IMR-90 (cell line): Measurements from ENCODE around the gene WRAP73. TPM values are rescaled to one million over a fixed set of nuclear protein-coding genes. Genes with fewer than 3 reads are reported as not detected.

ENCODE experiments used
- ATAC-seq: fragments of 200-7000 bp; cut with Tn5 transposase; 2 replicates; pipeline ENCODE4 v1.9.1; 2020; ENCODE audit warnings: low read depth, mild to moderate bottlenecking, moderate library complexity
- BruUV-seq: library from RNA; stranded (reverse); fragments of 400-500 nt; replicated peaks from 2 replicates; lab custom pipeline; 2021; lab: Mats Ljungman, UMichigan
- CTCF ChIA-PET: fragments of 300-600 bp; formaldehyde crosslinking; extraction: SDS; loops from one replicate; lab custom pipeline; 2021; ENCODE audit warnings: antibody characterized with exemption; lab: Yijun Ruan, JAX
- POLR2A ChIA-PET: fragments of 300-600 bp; sonication (Branson Sonifier 250); formaldehyde crosslinking; loops from one replicate; lab custom pipeline; 2022; ENCODE audit warnings: antibody characterized with exemption; ENCODE audit not compliant: unreplicated experiment; lab: Charles Lee
- DNase-seq: peaks from one replicate; pipeline ENCODE4 v3.0.0; 2013
- H2AFZ ChIP-seq: replicated peaks from 2 replicates; pipeline ENCODE3; 2013; ENCODE audit warnings: low read length, mild to moderate bottlenecking; ENCODE audit not compliant: poor library complexity
- H2AK5ac ChIP-seq: 2 replicates; pipeline ENCODE4 v1.6.1; 2013; ENCODE audit warnings: low read depth, low read length, inconsistent platforms
- H2AK9ac ChIP-seq: replicated peaks from 2 replicates; pipeline ENCODE3; 2013; ENCODE audit warnings: mild to moderate bottlenecking, low read depth, low read length, moderate library complexity; ENCODE audit not compliant: poor library complexity
- H2BK120ac ChIP-seq: 2 replicates; pipeline ENCODE4 v1.6.1; 2013; ENCODE audit warnings: low read depth, low read length, inconsistent platforms
- H2BK15ac ChIP-seq: 3 replicates; pipeline ENCODE4 v1.6.1; 2013; ENCODE audit warnings: low read depth, low read length, inconsistent platforms
- H2BK20ac ChIP-seq: 2 replicates; pipeline ENCODE4 v1.6.1; 2013; ENCODE audit warnings: low read depth, mild to moderate bottlenecking, inconsistent platforms, low read length, moderate library complexity
- H2BK5ac ChIP-seq: 2 replicates; pipeline ENCODE4 v1.6.1; 2013; ENCODE audit warnings: mild to moderate bottlenecking, low read depth, low read length, inconsistent platforms; ENCODE audit not compliant: poor library complexity, severe bottlenecking
- H3K14ac ChIP-seq: replicated peaks from 2 replicates; pipeline ENCODE4 v1.6.1; 2013; ENCODE audit warnings: low read depth, low read length, inconsistent platforms
- H3K18ac ChIP-seq: 2 replicates; pipeline ENCODE4 v1.6.1; 2013; ENCODE audit warnings: low read depth, low read length, control low read depth
- H3K23ac ChIP-seq: 2 replicates; pipeline ENCODE4 v1.6.1; 2013; ENCODE audit warnings: low read depth, low read length, inconsistent platforms
- H3K27ac ChIP-seq: 2 replicates; pipeline ENCODE4 v1.5.1; 2013; ENCODE audit warnings: mild to moderate bottlenecking, control low read depth, low read length; ENCODE audit not compliant: insufficient read depth
- H3K27me3 ChIP-seq: 2 replicates; pipeline ENCODE4 v1.6.1; 2013; ENCODE audit warnings: low read length; ENCODE audit not compliant: control insufficient read depth, insufficient read depth
- H3K36me3 ChIP-seq: 2 replicates; pipeline ENCODE4 v1.6.1; 2013; ENCODE audit warnings: low read length, mixed read lengths; ENCODE audit not compliant: control insufficient read depth, insufficient read depth
- H3K4ac ChIP-seq: 2 replicates; pipeline ENCODE4 v1.6.1; 2013; ENCODE audit warnings: low read depth, low read length, inconsistent platforms
- H3K4me1 ChIP-seq: 2 replicates; pipeline ENCODE4 v1.6.1; 2013; ENCODE audit warnings: low read length, mixed read lengths; ENCODE audit not compliant: control insufficient read depth, insufficient read depth
- H3K4me2 ChIP-seq: 2 replicates; pipeline ENCODE4 v1.6.1; 2013; ENCODE audit warnings: low read depth, mild to moderate bottlenecking, control low read depth, low read length, moderate library complexity
- H3K4me3 ChIP-seq: 2 replicates; pipeline ENCODE4 v1.5.1; 2013; ENCODE audit warnings: low read depth, mild to moderate bottlenecking, control low read depth, low read length, moderate library complexity; ENCODE audit not compliant: insufficient read depth
- H3K56ac ChIP-seq: 2 replicates; pipeline ENCODE4 v1.6.1; 2013; ENCODE audit warnings: low read length, inconsistent platforms; ENCODE audit not compliant: insufficient read depth; ENCODE audit errors: extremely low read depth
- H3K79me1 ChIP-seq, 2 experiments: 2 replicates each; pipeline ENCODE4 v1.6.1; 2013; ENCODE audit warnings: low read length in 2 of 2, inconsistent platforms in 1 of 2, low read depth in 1 of 2
- H3K9ac ChIP-seq: 2 replicates; pipeline ENCODE4 v1.6.1; 2013; ENCODE audit warnings: low read depth, low read length, control low read depth
- H3K9me1 ChIP-seq: 2 replicates; pipeline ENCODE4 v1.6.1; 2013; ENCODE audit warnings: low read length, inconsistent platforms; ENCODE audit not compliant: insufficient read depth
- H3K9me3 ChIP-seq: 2 replicates; pipeline ENCODE4 v1.6.1; 2013; ENCODE audit warnings: low read length; ENCODE audit not compliant: control insufficient read depth, insufficient read depth
- H4K20me1 ChIP-seq: 2 replicates; pipeline ENCODE4 v1.6.1; 2013; ENCODE audit warnings: low read length, inconsistent platforms; ENCODE audit not compliant: insufficient read depth
- H4K5ac ChIP-seq: 2 replicates; pipeline ENCODE4 v1.6.1; 2013; ENCODE audit warnings: mild to moderate bottlenecking, low read depth, low read length, control low read depth
- H4K8ac ChIP-seq, 2 experiments: 2 replicates each; pipeline ENCODE4 v1.6.1; 2013; ENCODE audit warnings: low read depth in 2 of 2, low read length in 2 of 2, control low read depth in 1 of 2, inconsistent platforms in 1 of 2
- H4K91ac ChIP-seq: 2 replicates; pipeline ENCODE4 v1.6.1; 2013; ENCODE audit warnings: low read depth, low read length, inconsistent platforms; ENCODE audit not compliant: insufficient read depth
- BHLHE40 ChIP-seq: fragments of 150-350 bp; IDR thresholded peaks from 2 replicates; pipeline ENCODE4 v1.6.1; 2016; ENCODE audit warnings: mild to moderate bottlenecking, low read depth, low read length
- CEBPB ChIP-seq: IDR thresholded peaks from 2 replicates; pipeline ENCODE4 v1.6.1; 2012; ENCODE audit warnings: low read depth, low read length, improper control_type of control experiment
- CHD1 ChIP-seq: IDR thresholded peaks from 2 replicates; pipeline ENCODE4 v1.6.1; 2012; ENCODE audit warnings: low read depth, low read length, improper control_type of control experiment
- CTCF ChIP-seq: conservative IDR thresholded peaks from 2 replicates; pipeline ENCODE4 v1.5.1; 2012; ENCODE audit warnings: mild to moderate bottlenecking, low read depth, low read length, improper control_type of control experiment
- ELK1 ChIP-seq: fragments of 150-350 bp; IDR thresholded peaks from 2 replicates; pipeline ENCODE4 v1.6.1; 2016; ENCODE audit warnings: low read depth, mild to moderate bottlenecking, low read length, moderate library complexity, borderline replicate concordance
- FOS ChIP-seq: fragments of 150-350 bp; IDR thresholded peaks from 2 replicates; pipeline ENCODE4 v1.6.1; 2016; ENCODE audit warnings: low read depth, low read length
- MAFK ChIP-seq: IDR thresholded peaks from 2 replicates; pipeline ENCODE4 v1.6.1; 2012; ENCODE audit warnings: low read depth, low read length, improper control_type of control experiment
- MAZ ChIP-seq: IDR thresholded peaks from 2 replicates; pipeline ENCODE4 v1.6.1; 2012; ENCODE audit warnings: low read depth, mild to moderate bottlenecking, low read length, improper control_type of control experiment, moderate library complexity, borderline replicate concordance
- MXI1 ChIP-seq: IDR thresholded peaks from 2 replicates; pipeline ENCODE4 v1.6.1; 2012; ENCODE audit warnings: low read depth, mild to moderate bottlenecking, low read length, moderate library complexity, borderline replicate concordance
- NFE2L2 ChIP-seq: fragments of 150-350 bp; IDR thresholded peaks from 2 replicates; pipeline ENCODE4 v1.6.1; 2016; ENCODE audit warnings: low read depth, mild to moderate bottlenecking, low read length
- POLR2A ChIP-seq: IDR thresholded peaks from 2 replicates; pipeline ENCODE4 v1.6.1; 2012; ENCODE audit warnings: mild to moderate bottlenecking, low read depth, low read length
- RAD21 ChIP-seq: IDR thresholded peaks from 2 replicates; pipeline ENCODE4 v1.6.1; 2012; ENCODE audit warnings: low read length, improper control_type of control experiment
- RCOR1 ChIP-seq: IDR thresholded peaks from 2 replicates; pipeline ENCODE4 v1.6.1; 2012; ENCODE audit warnings: mild to moderate bottlenecking, low read length, improper control_type of control experiment; ENCODE audit not compliant: insufficient replicate concordance
- RFX5 ChIP-seq: IDR thresholded peaks from 2 replicates; pipeline ENCODE4 v1.8.0; 2012; ENCODE audit warnings: low read depth, mild to moderate bottlenecking, low read length, moderate library complexity
- SMC3 ChIP-seq: fragments of 150-350 bp; IDR thresholded peaks from 2 replicates; pipeline ENCODE4 v1.6.1; 2016; ENCODE audit warnings: low read depth, mild to moderate bottlenecking, antibody characterized with exemption, low read length, moderate library complexity
- WGBS, 2 experiments: methylation state at CpG; one replicate each; pipeline versions ENCODE4 v1.1.5 to v1.1.7; 2013; ENCODE audit warnings: missing lambda C conversion rate in 2 of 2; ENCODE audit not compliant: insufficient read length in 1 of 2; ENCODE audit errors: extremely low coverage in 2 of 2; 5-methylcytosine and 5-hydroxymethylcytosine counted together
- dilution Hi-C: fragments of 300-500 bp; cut with HindIII; formaldehyde crosslinking; loops from one replicate; pipeline ENCODE4 v1.14.3; 2018; ENCODE audit warnings: low sequenced_read_pairs; ENCODE audit not compliant: unreplicated experiment
- in situ Hi-C: fragments of 300-500 bp; cut with MboI; formaldehyde crosslinking; loops from 3 replicates; pipeline ENCODE4 v1.14.3; 2019; ENCODE audit warnings: low sequenced_read_pairs, inconsistent platforms, mixed read lengths
- intact Hi-C: fragments of 100-400 bp; cut with micrococcal nuclease; formaldehyde crosslinking; loops from 2 replicates; pipeline ENCODE4 v1.10.0; 2022
- polyA plus RNA-seq, 3 experiments: library from polyadenylated mRNA; depleted of rRNA; stranded (reverse); fragments of >200 nt; gene quantifications; 2 replicates each; pipeline ENCODE4 v1.2.3, GENCODE V29; 2012; ENCODE audit warnings: low replicate concordance in 1 of 3
- total RNA-seq: library from RNA; depleted of rRNA; stranded (reverse); fragments of >200 nt; gene quantifications from 2 replicates; pipeline ENCODE4 v1.2.3, GENCODE V29; 2012
- TF ChIP-seq, protein P1 (sequence below): fragments of 150-350 bp; IDR thresholded peaks from 2 replicates; pipeline ENCODE4 v1.6.1; 2017; ENCODE audit warnings: mild to moderate bottlenecking, antibody characterized with exemption, low read length, low read depth

Gene WRAP73
- total and polyA plus RNA-seq, 2 of the 4 experiments (the other 2 are of a cell fraction), result 10.8 to 23.6 TPM

DNA sequence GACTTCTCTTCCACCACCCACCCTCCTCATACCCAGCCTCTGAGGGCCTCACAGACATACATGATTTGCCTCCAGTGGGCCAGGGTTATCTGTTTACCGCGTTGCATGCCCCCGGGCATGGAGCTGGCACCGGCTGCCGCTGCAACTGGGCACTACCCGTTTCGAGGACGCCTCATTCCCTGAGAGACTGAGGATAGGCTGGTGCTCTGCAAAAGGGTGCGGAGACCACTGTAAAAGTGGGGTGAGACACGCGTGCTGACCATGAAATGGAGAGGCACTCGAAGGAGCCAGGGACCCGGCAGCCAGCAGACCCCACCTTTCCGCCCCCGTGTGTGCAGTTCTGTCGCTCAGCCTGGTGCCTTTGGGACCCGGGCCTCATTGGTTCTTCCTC is 23.1 kb upstream of the WRAP73 start:
- TF ChIP-seq FOS (no peak), RFX5 (no peak), BHLHE40 (no peak), CEBPB (no peak), MXI1 (no peak), CTCF (no peak), RAD21 (no peak), RCOR1 (no peak), NFE2L2 (no peak), ELK1 (no peak), POLR2A (no peak), CHD1 (no peak), SMC3 (no peak), MAFK (no peak), MAZ (no peak)
- TF ChIP-seq, protein P1, sequence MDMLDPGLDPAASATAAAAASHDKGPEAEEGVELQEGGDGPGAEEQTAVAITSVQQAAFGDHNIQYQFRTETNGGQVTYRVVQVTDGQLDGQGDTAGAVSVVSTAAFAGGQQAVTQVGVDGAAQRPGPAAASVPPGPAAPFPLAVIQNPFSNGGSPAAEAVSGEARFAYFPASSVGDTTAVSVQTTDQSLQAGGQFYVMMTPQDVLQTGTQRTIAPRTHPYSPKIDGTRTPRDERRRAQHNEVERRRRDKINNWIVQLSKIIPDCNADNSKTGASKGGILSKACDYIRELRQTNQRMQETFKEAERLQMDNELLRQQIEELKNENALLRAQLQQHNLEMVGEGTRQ, result no peak
- H3K36me3 ChIP-seq, result no peaks in the 10 kb centered on the region
- H3K27ac ChIP-seq, result no peak overlapping the region
- H3K4me1 ChIP-seq, result no peaks in the 10 kb centered on the region
- in situ Hi-C loops (no loop called here), dilution Hi-C loops (no loop called here), intact Hi-C loops (no loop called here)
- no TSS peak for BruUV-seq
- no peak overlapping the region for H2BK5ac ChIP-seq
- no peaks in the 10 kb centered on the region for H3K79me1 ChIP-seq
- H3K14ac ChIP-seq, result no peak overlapping the region
- no peak overlapping the region for H3K23ac ChIP-seq
- no peak overlapping the region for H4K5ac ChIP-seq
- H3K9me1 ChIP-seq, result no peaks in the 10 kb centered on the region
- H2AK9ac ChIP-seq, result no peak overlapping the region
- H3K4me2 ChIP-seq, result no peak overlapping the region
- no peak overlapping the region for H2BK120ac ChIP-seq
- H3K9me3 ChIP-seq, result no peaks in the 10 kb centered on the region
- ATAC-seq (no peak), DNase-seq (no peak)
- ChIA-PET POLR2A (no interaction called here), CTCF (no interaction called here)
- no peak overlapping the region for H3K4me3 ChIP-seq
- peak overlapping the region; percentile 32 for H2AFZ ChIP-seq
- H2BK15ac ChIP-seq, result no peak overlapping the region
- H4K8ac ChIP-seq, result no peak overlapping the region
- H3K56ac ChIP-seq, result no peak overlapping the region
- H3K18ac ChIP-seq, result no peak overlapping the region
- H3K27me3 ChIP-seq, result peaks cover 23% of the 10 kb centered on the region; the same call in 1 of the 2 replicates
- H2AK5ac ChIP-seq, result no peak overlapping the region
- no peak overlapping the region for H3K4ac ChIP-seq
- H4K91ac ChIP-seq, result no peak overlapping the region
- no peak overlapping the region for H2BK20ac ChIP-seq
- WGBS, 2 experiments, result 61% methylated on average over 4 of the region's 17 CpGs; no CpG with 5 or more reads in 1 of the 2 experiments
- no peak overlapping the region for H3K9ac ChIP-seq
- no peaks in the 10 kb centered on the region for H4K20me1 ChIP-seq
